Smooth muscle cell (in vitro differentiated cells): ENCODE data around the gene FITM2. TPM values are rescaled to one million over a fixed set of nuclear protein-coding genes. Genes with fewer than 3 reads are reported as not detected.

Experiments used
- DNase-seq: peaks from one replicate; lab custom pipeline; 2025; ENCODE audit not compliant: unreplicated experiment; lab: John Stamatoyannopoulos, UW
- H2AFZ ChIP-seq: fragments of 200-600 bp; sonication (generic); 2 replicates; pipeline ENCODE4 v1.6.0; 2016; ENCODE audit warnings: antibody characterized with exemption, low read depth, mild to moderate bottlenecking
- H3F3A ChIP-seq: fragments of 200-600 bp; sonication (generic); 2 replicates; pipeline ENCODE4 v1.6.0; 2017; ENCODE audit warnings: antibody characterized with exemption, low read depth
- H3K27ac ChIP-seq: fragments of 200-600 bp; sonication (generic); 2 replicates; pipeline ENCODE4 v1.5.1; 2016; ENCODE audit warnings: low read depth, mild to moderate bottlenecking
- H3K27me3 ChIP-seq: fragments of 200-600 bp; sonication (generic); 2 replicates; pipeline ENCODE4 v1.6.1; 2016; ENCODE audit warnings: low read depth, mild to moderate bottlenecking
- H3K36me3 ChIP-seq: fragments of 200-600 bp; sonication (generic); 2 replicates; pipeline ENCODE4 v1.5.1; 2016; ENCODE audit warnings: low read depth
- H3K4me1 ChIP-seq: fragments of 200-600 bp; sonication (generic); 2 replicates; pipeline ENCODE4 v1.5.1; 2016; ENCODE audit warnings: low read depth
- H3K4me2 ChIP-seq: fragments of 200-600 bp; sonication (generic); 2 replicates; pipeline ENCODE4 v1.6.0; 2016; ENCODE audit warnings: mild to moderate bottlenecking
- H3K4me3 ChIP-seq: fragments of 200-600 bp; sonication (generic); 2 replicates; pipeline ENCODE4 v1.5.1; 2016; ENCODE audit warnings: mild to moderate bottlenecking
- H3K79me2 ChIP-seq: fragments of 200-600 bp; sonication (generic); 2 replicates; pipeline ENCODE4 v1.6.0; 2016; ENCODE audit warnings: low read depth, mild to moderate bottlenecking
- H3K9ac ChIP-seq: fragments of 200-600 bp; sonication (generic); 2 replicates; pipeline ENCODE4 v1.6.0; 2016; ENCODE audit warnings: low read depth
- H3K9me3 ChIP-seq: fragments of 200-600 bp; sonication (generic); replicated peaks from 2 replicates; pipeline ENCODE4 v1.5.1; 2016; ENCODE audit warnings: low read depth
- H4K20me1 ChIP-seq: fragments of 200-600 bp; sonication (generic); 2 replicates; pipeline ENCODE4 v1.6.0; 2016; ENCODE audit warnings: low read depth
- WGBS: methylation state at CpG from one replicate; pipeline ENCODE4 v1.1.7; 2016; ENCODE audit warnings: low lambda C conversion rate; 5-methylcytosine and 5-hydroxymethylcytosine counted together
- polyA plus RNA-seq: library from polyadenylated mRNA; unstranded; fragments of >200 nt; fragmentation: Nextera tagmentation; extraction: Ambion mirVana; gene quantifications from 2 replicates; pipeline ENCODE4 v1.2.1, GENCODE V29; 2016
- small RNA-seq: library from RNA; depleted of rRNA; stranded (forward); fragments of <200 nt; gene quantifications from one replicate; pipeline ENCODE3, GENCODE V24; 2014
- total RNA-seq: library from RNA; depleted of rRNA; stranded (reverse); fragments of >200 nt; gene quantifications from 2 replicates; pipeline ENCODE4 v1.2.3, GENCODE V29; 2014
- TF ChIP-seq, protein P1 (sequence below): fragments of 200-600 bp; sonication (generic); IDR thresholded peaks from 2 replicates; pipeline ENCODE4 v1.5.1; 2017; ENCODE audit warnings: borderline replicate concordance, mild to moderate bottlenecking, antibody characterized with exemption; ENCODE audit not compliant: insufficient read depth, poor library complexity, severe bottlenecking

FITM2 gene
- total and polyA plus RNA-seq, 2 experiments from 2014 or later: 2.7 TPM

DNA sequence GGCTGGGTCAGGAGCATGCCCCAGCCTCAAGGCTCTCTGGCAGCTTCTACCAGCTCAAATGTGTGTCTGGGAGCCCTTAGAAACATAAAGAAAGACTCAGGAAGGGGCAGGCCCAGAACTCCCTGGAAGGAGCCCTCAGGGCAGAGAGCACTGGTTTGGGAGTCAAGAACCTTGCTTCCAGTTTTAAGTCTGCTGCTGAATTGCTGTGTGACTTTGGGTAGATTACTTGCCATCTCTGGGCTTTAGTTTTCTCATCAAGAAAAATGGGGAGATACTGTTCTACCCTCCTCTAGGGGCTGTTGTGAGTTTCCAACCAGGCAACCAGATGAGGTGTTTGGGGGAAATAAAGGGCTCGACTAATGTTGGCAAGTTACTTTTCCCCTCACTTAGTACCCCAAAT lies 55.1 kb downstream of the FITM2 start:
- H3K4me2 ChIP-seq: no peak overlapping the region
- H3K27me3 ChIP-seq: no peaks in the 10 kb centered on the region
- no peak overlapping the region for H3K9ac ChIP-seq
- TF ChIP-seq, protein P1, sequence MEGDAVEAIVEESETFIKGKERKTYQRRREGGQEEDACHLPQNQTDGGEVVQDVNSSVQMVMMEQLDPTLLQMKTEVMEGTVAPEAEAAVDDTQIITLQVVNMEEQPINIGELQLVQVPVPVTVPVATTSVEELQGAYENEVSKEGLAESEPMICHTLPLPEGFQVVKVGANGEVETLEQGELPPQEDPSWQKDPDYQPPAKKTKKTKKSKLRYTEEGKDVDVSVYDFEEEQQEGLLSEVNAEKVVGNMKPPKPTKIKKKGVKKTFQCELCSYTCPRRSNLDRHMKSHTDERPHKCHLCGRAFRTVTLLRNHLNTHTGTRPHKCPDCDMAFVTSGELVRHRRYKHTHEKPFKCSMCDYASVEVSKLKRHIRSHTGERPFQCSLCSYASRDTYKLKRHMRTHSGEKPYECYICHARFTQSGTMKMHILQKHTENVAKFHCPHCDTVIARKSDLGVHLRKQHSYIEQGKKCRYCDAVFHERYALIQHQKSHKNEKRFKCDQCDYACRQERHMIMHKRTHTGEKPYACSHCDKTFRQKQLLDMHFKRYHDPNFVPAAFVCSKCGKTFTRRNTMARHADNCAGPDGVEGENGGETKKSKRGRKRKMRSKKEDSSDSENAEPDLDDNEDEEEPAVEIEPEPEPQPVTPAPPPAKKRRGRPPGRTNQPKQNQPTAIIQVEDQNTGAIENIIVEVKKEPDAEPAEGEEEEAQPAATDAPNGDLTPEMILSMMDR: no peak
- no peaks in the 10 kb centered on the region for H3K4me1 ChIP-seq
- no peak overlapping the region for H3K27ac ChIP-seq
- H3F3A ChIP-seq: no peaks in the 10 kb centered on the region
- no peaks in the 10 kb centered on the region for H3K9me3 ChIP-seq
- H4K20me1 ChIP-seq: no peaks in the 10 kb centered on the region
- no peak overlapping the region for H2AFZ ChIP-seq
- H3K36me3 ChIP-seq: no peaks in the 10 kb centered on the region
- 88% methylated on average over 1 of the region's 1 CpG for WGBS
- no peaks in the 10 kb centered on the region for H3K79me2 ChIP-seq
- H3K4me3 ChIP-seq: no peak overlapping the region
- no peak for DNase-seq

DNA sequence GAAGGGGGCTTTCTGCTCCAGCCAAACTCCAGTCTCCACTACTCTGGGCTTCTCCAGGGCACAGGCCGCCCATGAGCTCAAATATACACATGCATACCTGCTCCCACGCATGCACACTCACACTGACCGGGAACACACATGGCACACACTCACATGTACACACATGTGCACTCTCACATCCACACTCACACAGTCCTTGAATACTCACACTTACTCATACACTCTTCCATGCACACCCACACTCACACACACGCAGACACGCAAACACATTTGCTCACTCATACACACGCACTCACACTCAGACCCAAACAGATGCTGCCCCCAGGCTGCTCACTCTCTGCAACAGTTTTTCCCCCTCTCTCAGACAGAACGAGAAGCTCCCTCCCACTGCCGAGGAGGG lies 56.9 kb downstream of the FITM2 start:
- Histone ChIP-seq H3K4me3 (no peak overlapping the region), H3K79me2 (no peaks in the 10 kb centered on the region), H3K27me3 (no peaks in the 10 kb centered on the region), H3K27ac (no peak overlapping the region), H3K36me3 (no peaks in the 10 kb centered on the region), H3K9me3 (no peaks in the 10 kb centered on the region), H3K9ac (no peak overlapping the region), H4K20me1 (no peaks in the 10 kb centered on the region), H3K4me2 (no peak overlapping the region), H2AFZ (no peak overlapping the region), H3K4me1 (no peaks in the 10 kb centered on the region), H3F3A (no peaks in the 10 kb centered on the region)
- WGBS: 83% methylated on average over 8 of the region's 8 CpGs
- DNase-seq: no peak
- TF ChIP-seq, protein P1: no peak

DNA sequence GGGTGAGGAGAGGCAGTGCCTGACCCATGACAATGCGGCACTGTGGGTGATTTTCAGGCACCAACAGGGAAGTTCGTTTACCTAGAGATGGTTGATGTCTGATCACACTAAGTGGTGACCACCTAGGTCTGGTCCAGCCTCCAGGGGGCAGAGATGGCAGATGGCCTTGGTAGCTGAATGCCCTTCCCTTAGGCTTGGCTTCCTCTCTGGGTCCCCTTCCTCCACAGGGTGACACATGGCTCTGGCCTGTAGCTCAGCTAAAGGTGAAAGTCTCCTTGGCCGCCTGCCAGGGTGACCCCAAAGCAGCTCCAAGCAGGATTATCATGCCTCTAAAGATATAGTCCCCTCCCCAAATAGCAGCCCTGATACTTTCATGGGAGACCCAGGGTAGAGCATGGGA lies 57.5 kb downstream of the FITM2 start:
- peaks cover 5% of the 10 kb centered on the region for H4K20me1 ChIP-seq
- no peak for DNase-seq
- H3K9ac ChIP-seq: no peak overlapping the region
- no peak overlapping the region for H2AFZ ChIP-seq
- H3K27ac ChIP-seq: no peak overlapping the region
- TF ChIP-seq, protein P1: no peak
- no peaks in the 10 kb centered on the region for H3K9me3 ChIP-seq
- H3K27me3 ChIP-seq: no peaks in the 10 kb centered on the region
- no peaks in the 10 kb centered on the region for H3F3A ChIP-seq
- no peak overlapping the region for H3K4me3 ChIP-seq
- no peaks in the 10 kb centered on the region for H3K4me1 ChIP-seq
- H3K4me2 ChIP-seq: no peak overlapping the region
- 76% methylated on average over 3 of the region's 3 CpGs for WGBS
- H3K79me2 ChIP-seq: no peaks in the 10 kb centered on the region
- no peaks in the 10 kb centered on the region for H3K36me3 ChIP-seq

Small RNAs within 50 kb of the gene (small RNA-seq; reads per million reads assigned to genes)
- not detected for gene RF00019

Other genes with a start within 250 kb of the FITM2 start
- 3.9 and 4.4 TPM in 2 replicates for gene JPH2, start 124.0 kb downstream of the FITM2 start, total RNA-seq
- 6.0 and 7.4 TPM in 2 replicates for gene JPH2, start 124.0 kb downstream of the FITM2 start, polyA plus RNA-seq
- 32.8 and 42.3 TPM in 2 replicates for gene OSER1, start 100.4 kb downstream of the FITM2 start, total RNA-seq
- gene OSER1, start 100.4 kb downstream of the FITM2 start, polyA plus RNA-seq: 33.1 and 37.6 TPM in 2 replicates
- 0.67 TPM in 1 of 2 replicates, not detected in the other for gene GDAP1L1, start 63.9 kb downstream of the FITM2 start, total RNA-seq
- 0.58 TPM in 1 of 2 replicates, not detected in the other for gene GDAP1L1, start 63.9 kb downstream of the FITM2 start, polyA plus RNA-seq
- gene R3HDML, start 25.8 kb upstream of the FITM2 start, total RNA-seq: not detected in 2 replicates
- gene R3HDML, start 25.8 kb upstream of the FITM2 start, polyA plus RNA-seq: not detected in 2 replicates
- gene HNF4A, start 44.5 kb upstream of the FITM2 start, total RNA-seq: not detected in 2 replicates
- gene HNF4A, start 44.5 kb upstream of the FITM2 start, polyA plus RNA-seq: not detected in 2 replicates
- 5.6 and 9.2 TPM in 2 replicates for gene TTPAL, start 164.7 kb upstream of the FITM2 start, total RNA-seq
- gene TTPAL, start 164.7 kb upstream of the FITM2 start, polyA plus RNA-seq: 5.8 and 10.9 TPM in 2 replicates
- 84.9 and 96.0 TPM in 2 replicates for gene SERINC3, start 210.9 kb upstream of the FITM2 start, total RNA-seq
- gene SERINC3, start 210.9 kb upstream of the FITM2 start, polyA plus RNA-seq: 99.5 and 106 TPM in 2 replicates